Measurements from ENCODE around the gene SDSL. TPM values are rescaled to one million over a fixed set of nuclear protein-coding genes. Genes with fewer than 3 reads are reported as not detected.

SDSL gene
- total RNA-seq, 1 experiment from 2014 or later, result 0.46 TPM

DNA sequence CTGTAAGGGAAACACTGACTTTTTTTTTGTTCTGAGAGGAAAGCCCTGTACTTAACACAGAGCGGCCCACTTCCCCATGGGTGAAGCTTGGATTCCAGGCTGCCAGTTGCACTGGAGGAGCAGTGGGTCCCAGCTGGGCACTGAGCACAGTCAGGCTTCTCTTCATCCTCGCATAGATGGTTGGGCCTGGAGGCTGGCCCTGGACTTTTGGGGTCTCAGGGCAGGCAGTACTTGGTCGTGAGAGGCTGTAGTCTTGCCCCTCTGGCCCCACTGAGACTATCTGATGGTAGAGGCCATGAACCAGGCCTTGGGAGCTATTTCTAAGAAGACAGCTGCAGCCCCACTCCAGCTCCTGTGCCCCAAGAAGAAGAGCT, 55.6 kb downstream of the SDSL start:
- no peak overlapping the region for H3T11ph ChIP-seq (ENCODE audit: low read length)
- no peaks in the 10 kb centered on the region for H3K79me2 ChIP-seq (ENCODE audit: insufficient read depth, low read length)
- peaks cover 80% of the 10 kb centered on the region for H3K27me3 ChIP-seq (ENCODE audit: insufficient read depth, low read length)
- no peaks in the 10 kb centered on the region for H3K79me1 ChIP-seq (ENCODE audit: insufficient read depth, low read depth, low read length, poor library complexity, severe bottlenecking)
- peaks cover 6% of the 10 kb centered on the region; the same call in 1 of the 2 replicates for H3K4me1 ChIP-seq (ENCODE audit: insufficient read depth, low read length)
- peak overlapping the region; percentile 31 for H3K4me2 ChIP-seq (ENCODE audit: insufficient read depth, insufficient read length, low read length)
- no CpG with 5 or more reads among the region's 3 CpGs for WGBS (ENCODE audit: extremely low coverage, insufficient read length, low lambda C conversion rate)
- no peak overlapping the region for H2AFZ ChIP-seq (ENCODE audit: low read length)
- H3K9me3 Mint-ChIP-seq, result peaks cover 0 to 7% of the 10 kb centered on the region in 2 experiments; a peak in 3 of 5 replicates
- H3K4ac ChIP-seq (ENCODE audit: low read depth, low read length), result no peak overlapping the region
- peaks cover 0 to 13% (median 0%) of the 10 kb centered on the region in 3 experiments; a peak in 2 of 7 replicates for H3K36me3 Mint-ChIP-seq (ENCODE audit: insufficient read depth in 1 of 3, low read depth in 3 of 3)
- TF ChIP-seq, protein P1, sequence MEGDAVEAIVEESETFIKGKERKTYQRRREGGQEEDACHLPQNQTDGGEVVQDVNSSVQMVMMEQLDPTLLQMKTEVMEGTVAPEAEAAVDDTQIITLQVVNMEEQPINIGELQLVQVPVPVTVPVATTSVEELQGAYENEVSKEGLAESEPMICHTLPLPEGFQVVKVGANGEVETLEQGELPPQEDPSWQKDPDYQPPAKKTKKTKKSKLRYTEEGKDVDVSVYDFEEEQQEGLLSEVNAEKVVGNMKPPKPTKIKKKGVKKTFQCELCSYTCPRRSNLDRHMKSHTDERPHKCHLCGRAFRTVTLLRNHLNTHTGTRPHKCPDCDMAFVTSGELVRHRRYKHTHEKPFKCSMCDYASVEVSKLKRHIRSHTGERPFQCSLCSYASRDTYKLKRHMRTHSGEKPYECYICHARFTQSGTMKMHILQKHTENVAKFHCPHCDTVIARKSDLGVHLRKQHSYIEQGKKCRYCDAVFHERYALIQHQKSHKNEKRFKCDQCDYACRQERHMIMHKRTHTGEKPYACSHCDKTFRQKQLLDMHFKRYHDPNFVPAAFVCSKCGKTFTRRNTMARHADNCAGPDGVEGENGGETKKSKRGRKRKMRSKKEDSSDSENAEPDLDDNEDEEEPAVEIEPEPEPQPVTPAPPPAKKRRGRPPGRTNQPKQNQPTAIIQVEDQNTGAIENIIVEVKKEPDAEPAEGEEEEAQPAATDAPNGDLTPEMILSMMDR (conservative IDR thresholded peaks at IDR 0.05), result no peak
- H4K91ac ChIP-seq (ENCODE audit: insufficient read length, low read depth, low read length), result no peak overlapping the region
- no peak overlapping the region for H3K23ac ChIP-seq (ENCODE audit: insufficient read length, low read depth, low read length)
- no peaks in the 10 kb centered on the region for H4K20me1 ChIP-seq (ENCODE audit: control insufficient read depth, insufficient read depth, insufficient read length)
- no peak overlapping the region for H2AK5ac ChIP-seq (ENCODE audit: insufficient read length, low read length)
- H2BK20ac ChIP-seq (ENCODE audit: low read depth, low read length, poor library complexity, severe bottlenecking), result no peak overlapping the region
- H4K5ac ChIP-seq (ENCODE audit: insufficient read length, low read depth, low read length), result no peak overlapping the region
- no peak overlapping the region for H3K56ac ChIP-seq (ENCODE audit: insufficient read length, low read depth, low read length)
- H3K14ac ChIP-seq (ENCODE audit: insufficient read depth, low read length), result no peak overlapping the region
- H3K27me3 Mint-ChIP-seq (ENCODE audit: low read depth), result peaks cover 95% of the 10 kb centered on the region
- H3K4me1 Mint-ChIP-seq, result peaks cover 69 to 84% of the 10 kb centered on the region in 2 experiments
- H3K9me3 ChIP-seq (ENCODE audit: control insufficient read depth, low read depth, low read length), result no peaks in the 10 kb centered on the region
- no peak overlapping the region for H2BK15ac ChIP-seq (ENCODE audit: low read depth, low read length)
- no peak overlapping the region for H3K18ac ChIP-seq (ENCODE audit: insufficient read length, low read depth, low read length)
- H3K27ac Mint-ChIP-seq, result no peak overlapping the region
- H3K23me2 ChIP-seq (ENCODE audit: insufficient read length, low read depth, low read length, poor library complexity, severe bottlenecking), result peaks cover 37% of the 10 kb centered on the region
- no peak overlapping the region for H2BK12ac ChIP-seq (ENCODE audit: insufficient read length, low read depth, low read length)
- H3K9ac ChIP-seq (ENCODE audit: extremely low read depth, insufficient read length, low read length), result no peak overlapping the region
- DNase-seq, result no peak
- no peak overlapping the region for H2BK5ac ChIP-seq (ENCODE audit: insufficient read length, low read length)
- H4K8ac ChIP-seq (replicated peaks; ENCODE audit: insufficient read length, low read depth, low read length), result no peak overlapping the region
- H3K27ac ChIP-seq (ENCODE audit: insufficient read length, low read depth, low read length), result no peak overlapping the region
- peak overlapping the region; percentile 40 to 74; a peak in 4 of 5 replicates for H3K4me3 Mint-ChIP-seq
- no peak overlapping the region for H2BK120ac ChIP-seq (ENCODE audit: low read depth, low read length, poor library complexity, severe bottlenecking)
